ENCODE measurements around the gene SLC25A10. TPM values are rescaled to one million over a fixed set of nuclear protein-coding genes. Genes with fewer than 3 reads are reported as not detected.

Gene SLC25A10
- total RNA-seq, 1 experiment from 2014 or later, result 30.9 TPM

DNA sequence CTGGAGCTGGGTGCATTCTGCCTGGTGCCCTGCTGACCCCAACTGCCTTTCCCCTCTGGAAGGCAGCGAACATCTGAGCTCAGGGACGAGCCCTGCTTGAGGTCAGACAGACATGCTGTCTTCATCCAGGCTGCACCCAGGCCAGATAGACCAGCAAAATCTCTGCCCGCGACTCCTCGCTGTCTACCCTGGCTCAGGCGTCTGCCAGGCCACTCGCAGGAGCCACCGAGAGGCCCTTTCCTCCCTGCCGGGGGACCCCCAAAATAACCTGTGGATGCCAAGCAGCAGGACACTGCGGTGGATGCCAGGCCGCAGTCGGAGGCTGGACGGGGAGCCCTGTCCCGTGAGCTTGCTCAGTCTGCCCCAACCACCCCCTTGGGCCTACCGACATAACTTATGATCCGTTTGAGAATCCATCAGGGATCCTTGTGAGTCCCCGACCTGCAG, 3.3 kb upstream of the SLC25A10 start:
- Histone ChIP-seq H3K4ac (ENCODE audit: low read depth, low read length) (no peak overlapping the region), H3K27ac (ENCODE audit: insufficient read length, low read depth, low read length) (no peak overlapping the region), H3K14ac (ENCODE audit: insufficient read depth, low read length) (no peak overlapping the region), H2AK5ac (ENCODE audit: insufficient read length, low read length) (no peak overlapping the region), H2BK15ac (ENCODE audit: low read depth, low read length) (no peak overlapping the region), H4K20me1 (ENCODE audit: control insufficient read depth, insufficient read depth, insufficient read length) (no peaks in the 10 kb centered on the region), H3K18ac (ENCODE audit: insufficient read length, low read depth, low read length) (no peak overlapping the region), H2BK12ac (ENCODE audit: insufficient read length, low read depth, low read length) (no peak overlapping the region), H3K23ac (ENCODE audit: insufficient read length, low read depth, low read length) (no peak overlapping the region), H4K91ac (ENCODE audit: insufficient read length, low read depth, low read length) (no peak overlapping the region), H3T11ph (ENCODE audit: low read length) (no peak overlapping the region), H3K79me2 (ENCODE audit: insufficient read depth, low read length) (peaks cover 7% of the 10 kb centered on the region; the same call in 1 of the 2 replicates), H2BK20ac (ENCODE audit: low read depth, low read length, poor library complexity, severe bottlenecking) (no peak overlapping the region), H2BK5ac (ENCODE audit: insufficient read length, low read length) (no peak overlapping the region), H3K9me3 (ENCODE audit: control insufficient read depth, low read depth, low read length) (no peaks in the 10 kb centered on the region), H3K4me1 (ENCODE audit: insufficient read depth, low read length) (peaks cover 4% of the 10 kb centered on the region; the same call in 1 of the 2 replicates), H2BK120ac (ENCODE audit: low read depth, low read length, poor library complexity, severe bottlenecking) (no peak overlapping the region), H4K5ac (ENCODE audit: insufficient read length, low read depth, low read length) (no peak overlapping the region), H4K8ac (replicated peaks; ENCODE audit: insufficient read length, low read depth, low read length) (no peak overlapping the region), H3K23me2 (ENCODE audit: insufficient read length, low read depth, low read length, poor library complexity, severe bottlenecking) (peaks cover 29% of the 10 kb centered on the region), H3K9ac (ENCODE audit: extremely low read depth, insufficient read length, low read length) (no peak overlapping the region), H3K27me3 (ENCODE audit: insufficient read depth, low read length) (no peaks in the 10 kb centered on the region), H3K56ac (ENCODE audit: insufficient read length, low read depth, low read length) (no peak overlapping the region), H2AFZ (ENCODE audit: low read length) (no peak overlapping the region), H3K4me2 (ENCODE audit: insufficient read depth, insufficient read length, low read length) (no peak overlapping the region), H3K79me1 (ENCODE audit: insufficient read depth, low read depth, low read length, poor library complexity, severe bottlenecking) (peaks cover 5% of the 10 kb centered on the region)
- H3K36me3 Mint-ChIP-seq (ENCODE audit: insufficient read depth in 1 of 3, low read depth in 3 of 3), result peaks cover 26 to 50% (median 31%) of the 10 kb centered on the region in 3 experiments
- peak overlapping the region in 1 of 2 experiments; percentile 26; a peak in 2 of 5 replicates for H3K4me3 Mint-ChIP-seq
- DNase-seq, result no peak
- no peaks in the 10 kb centered on the region for H3K27me3 Mint-ChIP-seq (ENCODE audit: low read depth)
- WGBS (ENCODE audit: extremely low coverage, insufficient read length, low lambda C conversion rate), result no CpG with 5 or more reads among the region's 17 CpGs
- TF ChIP-seq, protein P1, sequence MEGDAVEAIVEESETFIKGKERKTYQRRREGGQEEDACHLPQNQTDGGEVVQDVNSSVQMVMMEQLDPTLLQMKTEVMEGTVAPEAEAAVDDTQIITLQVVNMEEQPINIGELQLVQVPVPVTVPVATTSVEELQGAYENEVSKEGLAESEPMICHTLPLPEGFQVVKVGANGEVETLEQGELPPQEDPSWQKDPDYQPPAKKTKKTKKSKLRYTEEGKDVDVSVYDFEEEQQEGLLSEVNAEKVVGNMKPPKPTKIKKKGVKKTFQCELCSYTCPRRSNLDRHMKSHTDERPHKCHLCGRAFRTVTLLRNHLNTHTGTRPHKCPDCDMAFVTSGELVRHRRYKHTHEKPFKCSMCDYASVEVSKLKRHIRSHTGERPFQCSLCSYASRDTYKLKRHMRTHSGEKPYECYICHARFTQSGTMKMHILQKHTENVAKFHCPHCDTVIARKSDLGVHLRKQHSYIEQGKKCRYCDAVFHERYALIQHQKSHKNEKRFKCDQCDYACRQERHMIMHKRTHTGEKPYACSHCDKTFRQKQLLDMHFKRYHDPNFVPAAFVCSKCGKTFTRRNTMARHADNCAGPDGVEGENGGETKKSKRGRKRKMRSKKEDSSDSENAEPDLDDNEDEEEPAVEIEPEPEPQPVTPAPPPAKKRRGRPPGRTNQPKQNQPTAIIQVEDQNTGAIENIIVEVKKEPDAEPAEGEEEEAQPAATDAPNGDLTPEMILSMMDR (conservative IDR thresholded peaks at IDR 0.05), result no peak
- H3K27ac Mint-ChIP-seq, result peak overlapping the region in 2 of 3 experiments; percentile 77 to 81; a peak in 5 of 7 replicates
- H3K4me1 Mint-ChIP-seq, result peaks cover 24 to 30% of the 10 kb centered on the region in 2 experiments
- H3K9me3 Mint-ChIP-seq, result no peaks in the 10 kb centered on the region; a peak in 1 of 5 replicates
